OCI-LY1 (cell line): ENCODE measurements around the gene GMEB1.
"Not testable (repeated sequence)": the region's sequence is repeated elsewhere in the genome, so short reads cannot be mapped to it uniquely, and the experiment has no call there.

ENCODE experiments used
- EZH2 ChIP-seq: fragments of 200-600 bp; sonication (generic), shearing (Covaris generic); IDR thresholded peaks from 2 replicates; pipeline ENCODE4 v1.8.0; 2017; ENCODE audit warnings: borderline replicate concordance, mixed run types, mild to moderate bottlenecking, antibody characterized with exemption, low read length, moderate library complexity, mixed read lengths
- TF ChIP-seq, protein P1 (sequence below): fragments of 200-600 bp; sonication (generic), shearing (Covaris generic); IDR thresholded peaks from 2 replicates; pipeline ENCODE4 v1.5.1; 2017; ENCODE audit warnings: mild to moderate bottlenecking, antibody characterized with exemption, low read length, moderate library complexity, mixed read lengths

DNA sequence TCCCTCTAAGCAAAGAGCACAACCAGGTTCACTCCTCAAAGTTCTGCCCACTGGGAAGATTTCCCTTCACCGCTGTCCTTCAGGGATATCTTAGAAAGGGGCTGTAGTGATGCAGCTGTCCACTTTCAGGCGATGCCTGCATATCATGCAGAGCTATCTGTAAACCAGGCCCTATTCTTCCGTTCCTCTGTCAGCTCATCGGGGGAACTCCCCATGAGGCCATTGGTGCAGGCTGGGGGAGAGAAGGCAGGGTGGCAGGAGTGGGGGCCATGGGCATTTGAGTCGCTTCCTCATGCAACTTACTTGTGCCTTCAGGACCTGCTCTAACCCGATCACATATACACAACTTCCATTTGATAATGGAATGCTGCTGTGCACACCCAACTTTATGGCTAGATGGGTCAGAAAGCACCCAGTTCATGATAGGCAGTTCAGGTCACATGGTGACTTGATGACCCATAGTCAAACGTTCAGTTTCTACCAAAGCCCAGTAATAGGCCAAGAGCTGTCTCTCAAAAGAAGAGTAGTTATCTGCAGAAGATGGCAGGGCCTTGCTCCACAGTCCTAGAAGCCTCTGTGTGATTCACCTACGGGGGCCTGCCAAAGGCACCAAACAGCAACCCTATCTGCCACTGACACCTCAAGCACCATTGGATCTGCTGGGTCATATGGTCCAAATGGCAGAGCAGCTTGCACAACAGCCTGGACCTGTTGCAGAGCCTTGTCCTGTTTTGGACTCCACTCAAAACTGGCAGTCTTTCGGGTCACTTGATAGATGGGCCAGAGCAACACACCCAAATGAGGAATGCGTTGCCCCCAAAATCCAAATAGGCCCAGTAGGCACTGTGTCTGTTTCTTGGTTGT is 12.9 kb upstream of the GMEB1 start:
- TF ChIP-seq, protein P1, sequence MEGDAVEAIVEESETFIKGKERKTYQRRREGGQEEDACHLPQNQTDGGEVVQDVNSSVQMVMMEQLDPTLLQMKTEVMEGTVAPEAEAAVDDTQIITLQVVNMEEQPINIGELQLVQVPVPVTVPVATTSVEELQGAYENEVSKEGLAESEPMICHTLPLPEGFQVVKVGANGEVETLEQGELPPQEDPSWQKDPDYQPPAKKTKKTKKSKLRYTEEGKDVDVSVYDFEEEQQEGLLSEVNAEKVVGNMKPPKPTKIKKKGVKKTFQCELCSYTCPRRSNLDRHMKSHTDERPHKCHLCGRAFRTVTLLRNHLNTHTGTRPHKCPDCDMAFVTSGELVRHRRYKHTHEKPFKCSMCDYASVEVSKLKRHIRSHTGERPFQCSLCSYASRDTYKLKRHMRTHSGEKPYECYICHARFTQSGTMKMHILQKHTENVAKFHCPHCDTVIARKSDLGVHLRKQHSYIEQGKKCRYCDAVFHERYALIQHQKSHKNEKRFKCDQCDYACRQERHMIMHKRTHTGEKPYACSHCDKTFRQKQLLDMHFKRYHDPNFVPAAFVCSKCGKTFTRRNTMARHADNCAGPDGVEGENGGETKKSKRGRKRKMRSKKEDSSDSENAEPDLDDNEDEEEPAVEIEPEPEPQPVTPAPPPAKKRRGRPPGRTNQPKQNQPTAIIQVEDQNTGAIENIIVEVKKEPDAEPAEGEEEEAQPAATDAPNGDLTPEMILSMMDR = not testable (repeated sequence)
- TF ChIP-seq EZH2 = not testable (repeated sequence)
